Right lobe of liver (tissue), 4 donors: ENCODE measurements around the gene GPS2.

Experiments
- CTCF ChIP-seq, 4 donors: fragments of 200-600 bp in 3 of 4; fragments of 450-650 bp in 1 of 4; IDR thresholded peaks; one replicate each; pipeline versions ENCODE4 v1.5.1 to v1.8.0; 2016 to 2022; ENCODE audit warnings: antibody characterized with exemption in 4 of 4, mild to moderate bottlenecking in 2 of 4
- POLR2A ChIP-seq: fragments of 450-650 bp; IDR thresholded peaks from one replicate; pipeline ENCODE4 v1.6.1; 2017; ENCODE audit warnings: antibody characterized with exemption, mild to moderate bottlenecking
- donor health status: DM: no; HTN: no; CAD: no.
- donor health status: DM: no; HTN: no; CAD: no.
- donor health status: DM: no; HTN: yes; CAD: no.

- no peak for TF ChIP-seq CTCF (IDR thresholded peaks at IDR 0.05)
- TF ChIP-seq POLR2A: no peak
Measured at GRCh38 chr17:7321466-7321865, 6.3 kb upstream of the GPS2 start.
